MM.1S (cell line): ENCODE results near the gene FAM32A.

Source experiments
- EZH2phosphoT487 ChIP-seq: fragments of 300-600 bp; sonication (generic); IDR thresholded peaks from 2 replicates; pipeline ENCODE4 v1.6.1; 2018; ENCODE audit warnings: antibody characterized with exemption, low read length
- TF ChIP-seq, protein P1 (sequence below): fragments of 300-600 bp; sonication (generic); IDR thresholded peaks from 2 replicates; pipeline ENCODE4 v1.5.1; 2016; ENCODE audit warnings: antibody characterized with exemption, low read length, mixed read lengths

DNA sequence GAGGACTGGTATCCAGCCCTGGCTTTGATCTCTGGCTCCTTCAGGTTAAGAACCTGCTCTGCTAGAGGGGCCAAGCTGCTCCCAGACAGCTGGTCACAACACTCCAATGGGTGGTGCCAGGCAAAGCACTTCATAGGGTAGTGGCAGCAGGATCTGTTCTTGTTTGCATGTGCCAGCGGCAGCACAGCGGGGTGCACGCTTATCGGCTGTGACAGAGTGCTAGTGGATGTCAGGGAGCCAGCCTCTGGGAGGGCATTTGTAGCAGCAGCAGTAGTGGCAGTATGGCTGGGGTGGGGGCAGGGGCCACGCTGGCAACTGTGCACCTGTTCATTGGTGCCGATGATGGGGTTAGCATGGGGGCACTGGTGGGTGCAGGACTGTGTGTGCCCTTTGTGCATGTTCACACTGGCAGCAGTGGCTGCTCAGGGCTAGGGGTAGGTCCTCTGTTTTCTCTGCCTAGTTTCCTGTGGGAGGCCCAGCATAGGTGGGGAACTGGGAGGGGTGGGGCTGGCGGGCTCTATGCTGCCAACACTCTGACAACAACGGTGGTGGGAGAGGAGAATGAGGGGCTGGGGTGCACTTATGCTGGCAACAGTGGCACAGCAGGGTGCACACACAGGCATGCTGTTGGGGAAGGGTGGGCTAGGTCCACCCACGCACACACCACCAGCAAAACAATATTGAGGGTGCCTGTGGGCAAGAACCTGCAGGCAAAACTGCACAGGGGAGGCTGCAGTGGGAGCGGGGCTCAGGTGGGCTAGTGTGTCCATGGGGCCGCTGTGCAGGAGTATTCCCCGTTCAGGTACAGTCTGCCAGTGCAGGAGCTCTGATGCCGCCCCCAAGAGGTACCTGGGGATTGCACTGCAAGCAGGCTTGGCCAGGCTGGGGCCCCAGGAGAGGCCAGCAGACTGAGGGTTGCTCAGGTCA is 31.8 kb downstream of the FAM32A start:
- no peak for TF ChIP-seq EZH2phosphoT487
- TF ChIP-seq, protein P1, sequence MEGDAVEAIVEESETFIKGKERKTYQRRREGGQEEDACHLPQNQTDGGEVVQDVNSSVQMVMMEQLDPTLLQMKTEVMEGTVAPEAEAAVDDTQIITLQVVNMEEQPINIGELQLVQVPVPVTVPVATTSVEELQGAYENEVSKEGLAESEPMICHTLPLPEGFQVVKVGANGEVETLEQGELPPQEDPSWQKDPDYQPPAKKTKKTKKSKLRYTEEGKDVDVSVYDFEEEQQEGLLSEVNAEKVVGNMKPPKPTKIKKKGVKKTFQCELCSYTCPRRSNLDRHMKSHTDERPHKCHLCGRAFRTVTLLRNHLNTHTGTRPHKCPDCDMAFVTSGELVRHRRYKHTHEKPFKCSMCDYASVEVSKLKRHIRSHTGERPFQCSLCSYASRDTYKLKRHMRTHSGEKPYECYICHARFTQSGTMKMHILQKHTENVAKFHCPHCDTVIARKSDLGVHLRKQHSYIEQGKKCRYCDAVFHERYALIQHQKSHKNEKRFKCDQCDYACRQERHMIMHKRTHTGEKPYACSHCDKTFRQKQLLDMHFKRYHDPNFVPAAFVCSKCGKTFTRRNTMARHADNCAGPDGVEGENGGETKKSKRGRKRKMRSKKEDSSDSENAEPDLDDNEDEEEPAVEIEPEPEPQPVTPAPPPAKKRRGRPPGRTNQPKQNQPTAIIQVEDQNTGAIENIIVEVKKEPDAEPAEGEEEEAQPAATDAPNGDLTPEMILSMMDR, result no peak
